C4-2B (cell line): ENCODE measurements around the gene LTB4R2.

ENCODE experiments used
- H3K27ac ChIP-seq: fragments of 450-650 bp; 2 replicates; pipeline ENCODE4 v1.5.1; 2017
- CTCF ChIP-seq: fragments of 450-650 bp; conservative IDR thresholded peaks from 2 replicates; pipeline ENCODE4 v1.5.1; 2017; ENCODE audit warnings: mild to moderate bottlenecking
- ZFX ChIP-seq: fragments of 450-650 bp; IDR thresholded peaks from 2 replicates; pipeline ENCODE4 v1.6.1; 2017

LTB4R2 gene

GRCh38 chr14:24340606-24341005, 30.7 kb downstream of the LTB4R2 start:
- no peak overlapping the region for H3K27ac ChIP-seq
- TF ChIP-seq CTCF = no peak
- no peak for TF ChIP-seq ZFX

GRCh38 chr14:24342889-24343288, 32.9 kb downstream of the LTB4R2 start:
- H3K27ac ChIP-seq = no peak overlapping the region
- TF ChIP-seq CTCF = no peak
- no peak for TF ChIP-seq ZFX

GRCh38 chr14:24343795-24344660, 34.1 kb downstream of the LTB4R2 start:
- no peak overlapping the region for H3K27ac ChIP-seq
- TF ChIP-seq CTCF = no peak

- no peak overlapping the region for H3K27ac ChIP-seq
- TF ChIP-seq CTCF (no peak), ZFX (no peak)
Observed at GRCh38 chr14:24347134-24347533, 37.2 kb downstream of the LTB4R2 start.

- no peak for TF ChIP-seq CTCF
- no peak for TF ChIP-seq ZFX
- H3K27ac ChIP-seq = no peak overlapping the region
Observed at GRCh38 chr14:24348186-24348585, 38.2 kb downstream of the LTB4R2 start.

- no peak overlapping the region for H3K27ac ChIP-seq
- TF ChIP-seq ZFX (no peak), CTCF (no peak)
Observed at GRCh38 chr14:24349742-24350141, 39.8 kb downstream of the LTB4R2 start.

- TF ChIP-seq ZFX = no peak
- TF ChIP-seq CTCF = no peak
Observed at GRCh38 chr14:24351517-24351916, 41.6 kb downstream of the LTB4R2 start.

More at GRCh38 chr14:24351517-24351916, 41.6 kb downstream of the LTB4R2 start:
- no peak overlapping the region for H3K27ac ChIP-seq
